ENCODE results near the gene GLI3.

The GLI3 gene

GRCh38 chr7:41992881-41993867, 243.8 kb downstream of the GLI3 start:
- no peak for FAIRE-seq
- no peak for DNase-seq (ENCODE audit: insufficient read length, low spot score)

GRCh38 chr7:41984888-41985287, 252.1 kb downstream of the GLI3 start:
- DNase-seq (ENCODE audit: insufficient read length, low spot score) (no peak), FAIRE-seq (no peak)
- no peak for TF ChIP-seq POLR2AphosphoS5 (IDR thresholded peaks at IDR 0.05; ENCODE audit: low read depth, low read length)
- no peak for TF ChIP-seq TAF1 (IDR thresholded peaks at IDR 0.05; ENCODE audit: low read depth, low read length)
- TF ChIP-seq SPI1 (IDR thresholded peaks at IDR 0.05; ENCODE audit: low read depth, low read length): no peak
- no peak for TF ChIP-seq POLR2A (IDR thresholded peaks at IDR 0.05; ENCODE audit: low read depth, low read length)
- TF ChIP-seq PAX5 (IDR thresholded peaks at IDR 0.05; ENCODE audit: insufficient read depth, low read length, severe bottlenecking): no peak
- TF ChIP-seq POU2F2 (IDR thresholded peaks at IDR 0.05; ENCODE audit: low read depth, low read length): no peak

More at GRCh38 chr7:41992881-41993867, 243.8 kb downstream of the GLI3 start:
- TF ChIP-seq PAX5 (IDR thresholded peaks at IDR 0.05; ENCODE audit: insufficient read depth, low read length, severe bottlenecking) (no peak), POLR2A (IDR thresholded peaks at IDR 0.05; ENCODE audit: low read depth, low read length) (no peak), SPI1 (IDR thresholded peaks at IDR 0.05; ENCODE audit: low read depth, low read length) (no peak), POU2F2 (IDR thresholded peaks at IDR 0.05; ENCODE audit: low read depth, low read length) (no peak), TAF1 (IDR thresholded peaks at IDR 0.05; ENCODE audit: low read depth, low read length) (no peak), POLR2AphosphoS5 (IDR thresholded peaks at IDR 0.05; ENCODE audit: low read depth, low read length) (no peak)

- FAIRE-seq: no peak
- DNase-seq (ENCODE audit: insufficient read length, low spot score): no peak
- no peak for TF ChIP-seq PAX5 (IDR thresholded peaks at IDR 0.05; ENCODE audit: insufficient read depth, low read length, severe bottlenecking)
- TF ChIP-seq POU2F2 (IDR thresholded peaks at IDR 0.05; ENCODE audit: low read depth, low read length): no peak
- no peak for TF ChIP-seq SPI1 (IDR thresholded peaks at IDR 0.05; ENCODE audit: low read depth, low read length)
- no peak for TF ChIP-seq POLR2A (IDR thresholded peaks at IDR 0.05; ENCODE audit: low read depth, low read length)
- TF ChIP-seq TAF1 (IDR thresholded peaks at IDR 0.05; ENCODE audit: low read depth, low read length): no peak
- no peak for TF ChIP-seq POLR2AphosphoS5 (IDR thresholded peaks at IDR 0.05; ENCODE audit: low read depth, low read length)
Observed at GRCh38 chr7:41981046-41982040, 255.7 kb downstream of the GLI3 start.

GRCh38 chr7:41979834-41980307, 257.1 kb downstream of the GLI3 start:
- FAIRE-seq (no peak), DNase-seq (ENCODE audit: insufficient read length, low spot score) (no peak)
- no peak for TF ChIP-seq POLR2A (IDR thresholded peaks at IDR 0.05; ENCODE audit: low read depth, low read length)
- TF ChIP-seq POU2F2 (IDR thresholded peaks at IDR 0.05; ENCODE audit: low read depth, low read length): no peak
- TF ChIP-seq TAF1 (IDR thresholded peaks at IDR 0.05; ENCODE audit: low read depth, low read length): no peak
- TF ChIP-seq POLR2AphosphoS5 (IDR thresholded peaks at IDR 0.05; ENCODE audit: low read depth, low read length): no peak
- TF ChIP-seq SPI1 (IDR thresholded peaks at IDR 0.05; ENCODE audit: low read depth, low read length): no peak
- no peak for TF ChIP-seq PAX5 (IDR thresholded peaks at IDR 0.05; ENCODE audit: insufficient read depth, low read length, severe bottlenecking)

- TF ChIP-seq SPI1 (IDR thresholded peaks at IDR 0.05; ENCODE audit: low read depth, low read length) (no peak), POU2F2 (IDR thresholded peaks at IDR 0.05; ENCODE audit: low read depth, low read length) (no peak), PAX5 (IDR thresholded peaks at IDR 0.05; ENCODE audit: insufficient read depth, low read length, severe bottlenecking) (no peak), TAF1 (IDR thresholded peaks at IDR 0.05; ENCODE audit: low read depth, low read length) (no peak), POLR2AphosphoS5 (IDR thresholded peaks at IDR 0.05; ENCODE audit: low read depth, low read length) (no peak), POLR2A (IDR thresholded peaks at IDR 0.05; ENCODE audit: low read depth, low read length) (no peak)
- FAIRE-seq (no peak), DNase-seq (ENCODE audit: insufficient read length, low spot score) (no peak)
Observed at GRCh38 chr7:41978858-41979257, 258.2 kb downstream of the GLI3 start.

- FAIRE-seq: no peak
- DNase-seq (ENCODE audit: insufficient read length, low spot score): no peak
Observed at GRCh38 chr7:41977661-41978060, 259.3 kb downstream of the GLI3 start.

GRCh38 chr7:41977151-41977651, 259.8 kb downstream of the GLI3 start:
- DNase-seq (ENCODE audit: insufficient read length, low spot score): no peak
- TF ChIP-seq SPI1 (IDR thresholded peaks at IDR 0.05; ENCODE audit: low read depth, low read length) (no peak), POLR2AphosphoS5 (IDR thresholded peaks at IDR 0.05; ENCODE audit: low read depth, low read length) (no peak), POLR2A (IDR thresholded peaks at IDR 0.05; ENCODE audit: low read depth, low read length) (no peak), POU2F2 (IDR thresholded peaks at IDR 0.05; ENCODE audit: low read depth, low read length) (no peak), TAF1 (IDR thresholded peaks at IDR 0.05; ENCODE audit: low read depth, low read length) (no peak), PAX5 (IDR thresholded peaks at IDR 0.05; ENCODE audit: insufficient read depth, low read length, severe bottlenecking) (no peak)
- FAIRE-seq: no peak

More at GRCh38 chr7:41977661-41978060, 259.3 kb downstream of the GLI3 start:
- TF ChIP-seq POLR2A (IDR thresholded peaks at IDR 0.05; ENCODE audit: low read depth, low read length) (no peak), TAF1 (IDR thresholded peaks at IDR 0.05; ENCODE audit: low read depth, low read length) (no peak), SPI1 (IDR thresholded peaks at IDR 0.05; ENCODE audit: low read depth, low read length) (no peak), POLR2AphosphoS5 (IDR thresholded peaks at IDR 0.05; ENCODE audit: low read depth, low read length) (no peak), POU2F2 (IDR thresholded peaks at IDR 0.05; ENCODE audit: low read depth, low read length) (no peak)

GRCh38 chr7:41976411-41976810, 260.6 kb downstream of the GLI3 start:
- FAIRE-seq (no peak), DNase-seq (ENCODE audit: insufficient read length, low spot score) (no peak)
- no peak for TF ChIP-seq POU2F2 (IDR thresholded peaks at IDR 0.05; ENCODE audit: low read depth, low read length)
- TF ChIP-seq SPI1 (IDR thresholded peaks at IDR 0.05; ENCODE audit: low read depth, low read length): no peak
- TF ChIP-seq POLR2A (IDR thresholded peaks at IDR 0.05; ENCODE audit: low read depth, low read length): no peak
- no peak for TF ChIP-seq PAX5 (IDR thresholded peaks at IDR 0.05; ENCODE audit: insufficient read depth, low read length, severe bottlenecking)
- TF ChIP-seq TAF1 (IDR thresholded peaks at IDR 0.05; ENCODE audit: low read depth, low read length): no peak
- TF ChIP-seq POLR2AphosphoS5 (IDR thresholded peaks at IDR 0.05; ENCODE audit: low read depth, low read length): no peak
